ENCODE measurements around the gene IL32.
A peak's percentile ranks its signal among the peaks of the same experiment; 100 is the strongest.
"Not testable (repeated sequence)": the region's sequence is repeated elsewhere in the genome, so short reads cannot be mapped to it uniquely, and the experiment has no call there.

IL32 gene

GRCh38 chr16:3028716-3029319 is 36.6 kb upstream of the IL32 start:
- no peak for DNase-seq

DNA sequence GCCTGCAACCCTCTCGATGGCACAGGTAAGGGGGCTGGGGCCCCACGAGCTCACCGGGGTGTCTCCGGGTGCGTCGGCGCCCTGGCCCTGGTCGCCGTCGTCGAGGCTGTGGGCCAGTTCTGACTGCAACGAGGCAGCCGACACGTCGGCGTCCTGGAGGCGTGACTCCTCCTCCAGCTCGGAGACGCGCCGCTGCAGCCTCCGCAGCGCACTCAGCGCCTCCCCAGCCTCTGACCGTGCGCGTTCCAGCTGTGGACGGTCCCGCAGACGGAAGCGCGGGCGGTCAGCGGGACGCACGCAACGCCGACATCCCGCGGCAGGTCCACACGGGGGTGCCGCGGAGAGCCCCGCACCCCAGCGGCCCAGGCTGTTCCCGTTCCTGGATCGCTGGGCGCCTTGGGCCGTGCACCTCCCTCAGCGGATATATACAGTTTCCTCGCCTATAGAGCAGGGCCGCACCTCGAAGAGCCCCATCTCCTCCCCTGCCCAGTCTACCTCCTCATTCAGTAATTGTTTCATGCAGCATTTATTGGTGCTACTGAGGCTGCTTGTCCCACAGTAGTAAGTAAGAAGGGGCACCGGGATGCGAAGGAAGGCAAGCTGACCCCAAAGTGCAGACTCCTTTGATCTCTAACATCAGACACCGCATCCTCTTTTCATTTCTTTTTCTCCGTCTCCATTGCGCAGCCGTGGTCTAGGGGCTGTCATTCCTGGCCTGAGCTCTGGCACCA is 35.8 kb upstream of the IL32 start:
- peak; percentile 22 for DNase-seq

GRCh38 chr16:3030222-3031212 is 34.9 kb upstream of the IL32 start:
- DNase-seq: no peak

GRCh38 chr16:3032624-3033023 is 32.8 kb upstream of the IL32 start:
- no peak for DNase-seq

GRCh38 chr16:3035289-3035971 is 30.0 kb upstream of the IL32 start:
- DNase-seq: no peak

GRCh38 chr16:3035972-3036725 is 29.3 kb upstream of the IL32 start:
- DNase-seq: no peak

- DNase-seq: no peak
Observed at GRCh38 chr16:3036726-3037315, 28.6 kb upstream of the IL32 start, which contains the start of gene BICDL2. Gene BICDL2 (minus strand): TSS chr16:3036944. CDS start chr16:3035496, 1,448 bp downstream.

DNA sequence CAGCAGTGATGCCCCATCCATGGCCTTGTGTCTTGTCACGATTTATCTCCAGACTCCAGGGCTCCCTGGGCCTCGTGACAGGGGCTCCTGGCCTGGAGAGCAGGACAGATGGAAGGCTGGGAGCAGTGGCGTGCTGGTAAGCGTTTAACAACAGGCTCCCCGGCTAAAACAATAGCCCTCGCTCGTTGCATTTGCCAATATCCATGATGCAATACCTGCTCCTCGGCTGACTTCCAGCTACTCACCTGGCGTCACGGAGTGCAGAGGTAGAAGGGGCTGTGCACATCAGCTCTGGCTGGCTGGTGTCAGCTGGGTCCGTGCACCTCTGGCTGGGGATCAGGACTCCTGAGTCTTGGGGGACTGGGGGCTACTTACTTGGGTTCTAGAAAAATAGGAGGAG is 27.2 kb upstream of the IL32 start:
- no peak for DNase-seq

- no peak for DNase-seq
Observed at GRCh38 chr16:3038896-3039295, 26.5 kb upstream of the IL32 start.

DNA sequence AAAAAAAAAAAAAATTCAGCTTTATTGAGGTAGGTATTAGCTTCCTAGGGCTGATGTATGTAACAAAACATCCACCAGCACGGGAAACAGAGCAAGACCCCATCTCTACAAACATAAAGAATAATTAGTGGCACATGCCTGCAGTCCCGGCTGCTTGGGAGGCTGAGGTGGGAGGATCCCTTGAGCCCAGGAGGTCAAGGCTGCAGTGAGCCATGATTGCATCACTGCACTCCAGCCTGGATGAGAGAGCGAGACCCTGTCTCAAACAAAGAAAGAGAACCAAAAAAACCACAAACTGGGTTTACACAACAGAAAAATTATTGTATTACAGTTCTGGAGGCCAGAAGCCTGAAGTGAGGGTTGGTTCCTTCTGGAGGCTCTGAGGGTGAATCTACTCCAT is 23.1 kb upstream of the IL32 start:
- no peak for DNase-seq

DNA sequence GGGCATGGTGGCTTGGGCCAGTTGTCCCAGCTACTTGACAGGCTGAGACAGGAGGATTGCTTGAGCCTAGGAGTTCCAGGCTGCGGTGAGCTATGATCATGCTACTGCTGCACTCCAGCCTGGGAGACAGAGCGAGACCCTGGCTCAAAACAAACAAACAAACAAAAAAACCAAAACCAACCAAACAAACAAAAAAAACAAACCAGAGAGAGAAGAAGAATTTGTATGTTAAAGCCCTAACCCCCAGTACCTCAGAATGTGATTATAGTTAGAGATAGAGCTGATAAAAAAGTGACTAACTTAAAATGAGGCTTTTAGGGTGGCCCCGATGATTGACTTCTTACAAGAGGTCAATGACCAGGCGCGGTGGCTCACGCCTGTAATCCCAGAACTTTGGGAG is 20.7 kb upstream of the IL32 start:
- DNase-seq: no peak

- DNase-seq: no peak
Observed at GRCh38 chr16:3045758-3046640, 19.4 kb upstream of the IL32 start, which contains the start of gene MMP25. Gene MMP25 (plus strand): TSS chr16:3046561. CDS start chr16:3046918, 357 bp downstream.

DNA sequence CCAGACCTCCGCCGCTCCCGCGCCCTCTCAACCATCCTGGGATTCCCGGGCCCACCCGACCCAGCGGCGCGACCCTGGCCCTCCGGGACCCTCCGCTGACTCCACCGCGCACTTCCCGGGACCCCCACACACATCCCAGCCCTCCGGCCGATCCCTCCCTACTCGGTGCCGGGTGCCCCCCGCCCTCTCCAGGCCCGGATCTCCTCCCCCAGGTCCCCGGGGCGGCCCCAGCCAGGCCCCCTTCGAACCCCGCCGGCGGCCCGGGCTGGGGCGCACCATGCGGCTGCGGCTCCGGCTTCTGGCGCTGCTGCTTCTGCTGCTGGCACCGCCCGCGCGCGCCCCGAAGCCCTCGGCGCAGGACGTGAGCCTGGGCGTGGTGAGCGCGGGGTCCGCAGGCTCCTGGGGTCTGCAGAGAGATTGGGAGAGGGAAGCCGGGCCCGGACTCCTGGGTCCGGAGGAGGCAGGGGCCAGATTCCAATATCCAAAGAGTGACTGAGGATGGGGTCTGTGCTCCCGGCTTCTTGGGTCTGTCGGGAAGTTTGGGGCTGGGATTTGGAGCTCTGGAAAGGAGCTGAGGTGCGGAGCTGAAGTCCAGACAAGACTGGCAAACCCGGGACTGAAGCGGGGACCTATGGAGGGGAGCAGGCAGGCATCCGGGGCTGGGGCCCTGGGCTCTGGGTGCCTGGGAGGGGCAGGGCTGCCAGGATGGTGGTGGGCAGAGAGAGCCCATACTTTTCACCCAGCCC is 18.6 kb upstream of the IL32 start:
- no peak for DNase-seq

- DNase-seq: no peak
Observed at GRCh38 chr16:3047387-3047720, 18.1 kb upstream of the IL32 start.

DNA sequence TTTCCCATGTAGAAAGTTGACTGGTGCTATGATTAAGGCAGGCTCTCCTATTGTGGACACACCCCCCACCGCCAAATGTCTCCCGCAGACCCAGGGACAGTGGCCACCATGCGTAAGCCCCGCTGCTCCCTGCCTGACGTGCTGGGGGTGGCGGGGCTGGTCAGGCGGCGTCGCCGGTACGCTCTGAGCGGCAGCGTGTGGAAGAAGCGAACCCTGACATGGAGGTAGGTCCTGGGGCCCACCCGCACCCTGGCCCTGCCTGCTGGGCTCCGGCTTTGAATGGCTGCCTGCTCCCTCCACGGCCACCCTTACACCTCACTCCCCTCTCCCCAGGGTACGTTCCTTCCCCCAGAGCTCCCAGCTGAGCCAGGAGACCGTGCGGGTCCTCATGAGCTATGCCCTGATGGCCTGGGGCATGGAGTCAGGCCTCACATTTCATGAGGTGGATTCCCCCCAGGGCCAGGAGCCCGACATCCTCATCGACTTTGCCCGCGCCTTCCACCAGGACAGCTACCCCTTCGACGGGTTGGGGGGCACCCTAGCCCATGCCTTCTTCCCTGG is 15.4 kb upstream of the IL32 start:
- DNase-seq: no peak

GRCh38 chr16:3050487-3050886 is 15.0 kb upstream of the IL32 start:
- DNase-seq: no peak

- no peak for DNase-seq
Observed at GRCh38 chr16:3051009-3051408, 14.4 kb upstream of the IL32 start.

DNA sequence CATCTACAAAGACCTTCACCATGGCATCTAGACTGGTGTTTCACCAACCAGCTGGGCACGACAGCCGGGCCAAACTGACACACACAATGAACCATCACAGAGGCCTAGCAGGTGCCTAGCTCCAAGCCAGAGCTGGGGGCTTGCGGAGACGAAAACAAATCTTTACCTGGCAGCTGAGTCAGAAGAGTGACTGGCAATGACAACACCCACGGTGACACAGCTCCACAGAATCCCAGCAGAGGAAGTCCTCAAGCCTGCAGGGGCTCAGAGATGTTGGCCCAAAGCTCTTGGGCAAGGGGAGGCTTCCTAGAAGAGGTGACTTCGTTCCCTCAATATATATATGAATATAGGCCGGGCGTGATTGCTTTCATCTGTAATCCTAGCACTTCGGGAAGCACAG is 13.9 kb upstream of the IL32 start:
- no peak for DNase-seq

GRCh38 chr16:3052571-3053329 is 12.7 kb upstream of the IL32 start:
- not testable (repeated sequence) for DNase-seq
